Measurements from ENCODE around the gene SMPD3.

DNA sequence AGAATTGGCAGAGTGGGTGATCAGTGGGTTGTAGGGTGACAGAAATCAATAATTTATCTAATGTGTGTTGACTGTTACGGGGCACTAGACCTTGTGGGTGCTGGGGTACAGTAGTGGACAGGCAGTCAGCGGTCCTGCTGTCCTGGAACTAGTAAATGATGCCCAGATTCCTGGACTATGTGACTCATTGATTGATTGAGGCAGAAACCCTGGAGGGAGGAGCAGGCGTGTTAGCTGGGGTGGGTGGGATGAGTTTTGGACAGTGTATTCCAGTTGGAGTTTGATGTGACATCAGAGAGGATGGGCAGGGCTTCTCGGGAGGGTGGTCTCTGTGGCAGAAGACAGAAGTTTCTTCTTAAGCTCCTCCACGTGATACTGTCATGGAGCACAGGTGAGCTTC is 113.1 kb downstream of the SMPD3 start:
- TF ChIP-seq POLR2A (IDR thresholded peaks at IDR 0.05) = no peak
- TF ChIP-seq, protein P1, sequence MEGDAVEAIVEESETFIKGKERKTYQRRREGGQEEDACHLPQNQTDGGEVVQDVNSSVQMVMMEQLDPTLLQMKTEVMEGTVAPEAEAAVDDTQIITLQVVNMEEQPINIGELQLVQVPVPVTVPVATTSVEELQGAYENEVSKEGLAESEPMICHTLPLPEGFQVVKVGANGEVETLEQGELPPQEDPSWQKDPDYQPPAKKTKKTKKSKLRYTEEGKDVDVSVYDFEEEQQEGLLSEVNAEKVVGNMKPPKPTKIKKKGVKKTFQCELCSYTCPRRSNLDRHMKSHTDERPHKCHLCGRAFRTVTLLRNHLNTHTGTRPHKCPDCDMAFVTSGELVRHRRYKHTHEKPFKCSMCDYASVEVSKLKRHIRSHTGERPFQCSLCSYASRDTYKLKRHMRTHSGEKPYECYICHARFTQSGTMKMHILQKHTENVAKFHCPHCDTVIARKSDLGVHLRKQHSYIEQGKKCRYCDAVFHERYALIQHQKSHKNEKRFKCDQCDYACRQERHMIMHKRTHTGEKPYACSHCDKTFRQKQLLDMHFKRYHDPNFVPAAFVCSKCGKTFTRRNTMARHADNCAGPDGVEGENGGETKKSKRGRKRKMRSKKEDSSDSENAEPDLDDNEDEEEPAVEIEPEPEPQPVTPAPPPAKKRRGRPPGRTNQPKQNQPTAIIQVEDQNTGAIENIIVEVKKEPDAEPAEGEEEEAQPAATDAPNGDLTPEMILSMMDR (IDR thresholded peaks at IDR 0.05) = no peak
- no peak for TF ChIP-seq POLR2AphosphoS5 (IDR thresholded peaks at IDR 0.05)
